ENCODE measurements around the gene THNSL1. TPM values are rescaled to one million over a fixed set of nuclear protein-coding genes. Genes with fewer than 3 reads are reported as not detected.
"Not testable (repeated sequence)": the region's sequence is repeated elsewhere in the genome, so short reads cannot be mapped to it uniquely, and the experiment has no call there.

The THNSL1 gene
- total and polyA plus RNA-seq, 2 donors (not counting 1 experiment from before 2014, with no cell fraction given): 1.6 to 4.3 TPM

DNA sequence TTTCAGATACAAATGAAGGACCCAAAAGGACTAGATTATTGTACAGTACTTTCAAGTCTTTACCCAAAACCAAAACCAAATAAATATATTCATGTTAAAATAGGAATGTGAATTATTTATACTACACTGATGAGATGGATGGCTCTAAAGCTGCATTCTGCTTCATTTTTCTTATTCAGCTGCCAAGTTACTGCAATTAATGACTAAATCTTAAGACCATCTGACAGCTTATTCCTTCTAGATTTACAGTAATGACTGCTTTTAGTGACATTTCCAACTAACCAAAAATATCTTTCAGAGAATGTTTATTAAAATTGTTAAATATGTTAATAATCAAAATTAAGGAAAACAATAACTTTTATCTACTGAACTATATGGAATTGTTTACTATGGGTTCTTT is 21.3 kb upstream of the THNSL1 start:
- H3K4me2 ChIP-seq (ENCODE audit: extremely low read depth, insufficient read depth, low read length): no peak overlapping the region
- no peaks in the 10 kb centered on the region for H3K4me1 ChIP-seq (ENCODE audit: control insufficient read depth, extremely low read depth, insufficient read depth, low read length)
- H3K4me3 ChIP-seq (replicated peaks in 1 of 4; ENCODE audit: control extremely low read depth in 1 of 4, insufficient read depth in 1 of 4, low read depth in 3 of 4, low read length in 4 of 4): no peak overlapping the region
- no peak overlapping the region for H3K27ac ChIP-seq (ENCODE audit: insufficient read depth, low read length)
- no peaks in the 10 kb centered on the region for H3K36me3 ChIP-seq (ENCODE audit: control insufficient read depth, insufficient read depth, low read length)
- H3K9me3 ChIP-seq (ENCODE audit: control insufficient read depth, insufficient read depth, low read depth, low read length): no peaks in the 10 kb centered on the region
- no peak overlapping the region for H3K9ac ChIP-seq (ENCODE audit: insufficient read depth, low read length)
- DNase-seq (ENCODE audit: low read depth in 2 of 2): no peak
- H2AFZ ChIP-seq (ENCODE audit: low read length): no peak overlapping the region
- TF ChIP-seq, protein P1, sequence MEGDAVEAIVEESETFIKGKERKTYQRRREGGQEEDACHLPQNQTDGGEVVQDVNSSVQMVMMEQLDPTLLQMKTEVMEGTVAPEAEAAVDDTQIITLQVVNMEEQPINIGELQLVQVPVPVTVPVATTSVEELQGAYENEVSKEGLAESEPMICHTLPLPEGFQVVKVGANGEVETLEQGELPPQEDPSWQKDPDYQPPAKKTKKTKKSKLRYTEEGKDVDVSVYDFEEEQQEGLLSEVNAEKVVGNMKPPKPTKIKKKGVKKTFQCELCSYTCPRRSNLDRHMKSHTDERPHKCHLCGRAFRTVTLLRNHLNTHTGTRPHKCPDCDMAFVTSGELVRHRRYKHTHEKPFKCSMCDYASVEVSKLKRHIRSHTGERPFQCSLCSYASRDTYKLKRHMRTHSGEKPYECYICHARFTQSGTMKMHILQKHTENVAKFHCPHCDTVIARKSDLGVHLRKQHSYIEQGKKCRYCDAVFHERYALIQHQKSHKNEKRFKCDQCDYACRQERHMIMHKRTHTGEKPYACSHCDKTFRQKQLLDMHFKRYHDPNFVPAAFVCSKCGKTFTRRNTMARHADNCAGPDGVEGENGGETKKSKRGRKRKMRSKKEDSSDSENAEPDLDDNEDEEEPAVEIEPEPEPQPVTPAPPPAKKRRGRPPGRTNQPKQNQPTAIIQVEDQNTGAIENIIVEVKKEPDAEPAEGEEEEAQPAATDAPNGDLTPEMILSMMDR (conservative IDR thresholded peaks at IDR 0.05 in 1 of 2, IDR thresholded peaks at IDR 0.05 in 1 of 2; ENCODE audit: low read depth in 1 of 2, low read length in 2 of 2): no peak
- TF ChIP-seq EZH2 (IDR thresholded peaks at IDR 0.05; ENCODE audit: low read length, missing control alignments): no peak
- H3K27me3 ChIP-seq (ENCODE audit: control insufficient read depth, insufficient read depth, low read length): no peaks in the 10 kb centered on the region
- H4K20me1 ChIP-seq (ENCODE audit: control insufficient read depth, extremely low read depth, insufficient read depth, low read length): no peaks in the 10 kb centered on the region
- no peaks in the 10 kb centered on the region for H3K79me2 ChIP-seq (ENCODE audit: control insufficient read depth, insufficient read depth, low read length)

DNA sequence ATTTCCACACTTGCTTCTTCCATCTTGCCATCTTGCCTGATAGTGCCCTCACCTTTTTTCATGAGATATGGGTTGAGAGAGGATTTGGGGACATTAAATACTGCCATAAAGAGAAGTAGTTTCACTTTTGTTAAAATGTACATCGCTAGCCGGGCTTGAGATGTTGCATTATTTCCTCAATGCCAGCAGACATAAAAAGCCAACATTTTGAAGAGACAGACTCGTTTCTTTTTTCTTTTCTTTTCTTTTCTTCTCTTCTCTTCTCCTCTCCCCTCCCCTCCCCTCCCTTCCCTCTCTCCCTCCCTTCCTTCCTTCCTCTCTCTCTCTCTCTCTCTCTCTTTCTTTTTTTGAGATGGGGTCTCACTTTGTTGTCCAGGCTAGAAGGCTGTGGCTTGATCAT is 18.4 kb upstream of the THNSL1 start:
- Histone ChIP-seq H3K79me2 (ENCODE audit: control insufficient read depth, insufficient read depth, low read length) (no peaks in the 10 kb centered on the region), H3K9me3 (ENCODE audit: control insufficient read depth, insufficient read depth, low read depth, low read length) (no peaks in the 10 kb centered on the region), H2AFZ (ENCODE audit: low read length) (no peak overlapping the region), H3K4me1 (ENCODE audit: control insufficient read depth, extremely low read depth, insufficient read depth, low read length) (no peaks in the 10 kb centered on the region), H3K9ac (ENCODE audit: insufficient read depth, low read length) (no peak overlapping the region), H3K36me3 (ENCODE audit: control insufficient read depth, insufficient read depth, low read length) (no peaks in the 10 kb centered on the region), H3K4me3 (replicated peaks in 1 of 4; ENCODE audit: control extremely low read depth in 1 of 4, insufficient read depth in 1 of 4, low read depth in 3 of 4, low read length in 4 of 4) (no peak overlapping the region), H3K27me3 (ENCODE audit: control insufficient read depth, insufficient read depth, low read length) (no peaks in the 10 kb centered on the region), H4K20me1 (ENCODE audit: control insufficient read depth, extremely low read depth, insufficient read depth, low read length) (no peaks in the 10 kb centered on the region), H3K4me2 (ENCODE audit: extremely low read depth, insufficient read depth, low read length) (no peak overlapping the region), H3K27ac (ENCODE audit: insufficient read depth, low read length) (no peak overlapping the region)
- DNase-seq (ENCODE audit: low read depth in 2 of 2): no peak
- TF ChIP-seq, protein P1 (conservative IDR thresholded peaks at IDR 0.05 in 1 of 2, IDR thresholded peaks at IDR 0.05 in 1 of 2; ENCODE audit: low read depth in 1 of 2, low read length in 2 of 2): no peak
- TF ChIP-seq EZH2 (IDR thresholded peaks at IDR 0.05; ENCODE audit: low read length, missing control alignments): no peak

DNA sequence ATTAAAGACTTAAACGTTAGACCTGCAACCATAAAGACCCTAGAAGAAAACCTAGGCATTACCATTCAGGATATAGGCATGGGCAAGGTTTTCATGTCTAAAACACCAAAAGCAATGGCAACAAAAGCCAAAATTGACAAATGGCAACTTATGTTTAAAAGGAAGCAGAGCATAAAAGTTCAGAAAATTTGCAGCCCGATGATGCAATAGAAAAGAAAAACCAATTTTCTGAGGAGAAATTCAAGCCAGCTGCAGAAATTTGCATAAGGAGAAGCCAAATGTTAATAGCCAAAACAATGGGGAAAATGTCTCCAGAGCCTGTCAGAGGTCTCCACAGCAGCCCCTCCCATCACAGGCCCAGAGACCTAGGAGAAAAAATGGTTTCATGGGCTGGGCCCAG is 4.8 kb upstream of the THNSL1 start:
- not testable (repeated sequence) for H3K4me2 ChIP-seq (ENCODE audit: extremely low read depth, insufficient read depth, low read length); H3K9me3 ChIP-seq (ENCODE audit: control insufficient read depth, insufficient read depth, low read depth, low read length); H4K20me1 ChIP-seq (ENCODE audit: control insufficient read depth, extremely low read depth, insufficient read depth, low read length); H2AFZ ChIP-seq (ENCODE audit: low read length); H3K79me2 ChIP-seq (ENCODE audit: control insufficient read depth, insufficient read depth, low read length); H3K4me1 ChIP-seq (ENCODE audit: control insufficient read depth, extremely low read depth, insufficient read depth, low read length); H3K27me3 ChIP-seq (ENCODE audit: control insufficient read depth, insufficient read depth, low read length); H3K36me3 ChIP-seq (ENCODE audit: control insufficient read depth, insufficient read depth, low read length); H3K27ac ChIP-seq (ENCODE audit: insufficient read depth, low read length); H3K9ac ChIP-seq (ENCODE audit: insufficient read depth, low read length); H3K4me3 ChIP-seq (replicated peaks in 1 of 4; ENCODE audit: control extremely low read depth in 1 of 4, insufficient read depth in 1 of 4, low read depth in 3 of 4, low read length in 4 of 4); DNase-seq (ENCODE audit: low read depth in 2 of 2)
